ENCODE data around the gene GAST. TPM values are rescaled to one million over a fixed set of nuclear protein-coding genes. Genes with fewer than 3 reads are reported as not detected.

The GAST gene
- total RNA-seq = not detected
- polyA plus RNA-seq = not detected
- long read RNA-seq, donor 1 = 0 reads
- long read RNA-seq, donor 2 = 0 reads
- long read RNA-seq, donor 3 = 0 reads

GRCh38 chr17:41711669-41712400, at the start of gene GAST:
Gene GAST, plus strand, starts transcription at chr17:41712331. Its CDS starts 3,106 bp downstream, at chr17:41715437.
- intact Hi-C loops (cut with DNase I) = no loop called here
- no peaks in the 10 kb centered on the region for H3K36me3 ChIP-seq
- no peak for TF ChIP-seq CTCF (IDR thresholded peaks at IDR 0.05)
- TF ChIP-seq POLR2A (IDR thresholded peaks at IDR 0.05) = no peak
- ATAC-seq (no peak), DNase-seq (no peak)
- no peak within 1 kb of the TSS for H3K27ac ChIP-seq
- no peaks in the 10 kb centered on the region for H3K9me3 ChIP-seq
- no peaks in the 10 kb centered on the region for H3K4me1 ChIP-seq
- peaks cover 0 to 6% (median 0%) of the 10 kb centered on the region in 9 donors for H3K27me3 ChIP-seq
- WGBS, 4 donors = 89 to 92% (median 90%) methylated on average over 9 to 12 of the region's 12 CpGs
- H3K4me3 ChIP-seq = no peak within 1 kb of the TSS

GRCh38 chr17:41663451-41664171, 48.5 kb upstream of the GAST start:
- ATAC-seq (no peak), DNase-seq (peak in 2 of 5 donors; percentile 11 to 17)
- Histone ChIP-seq H3K27me3 (no peaks in the 10 kb centered on the region), H3K4me3 (no peak overlapping the region), H3K27ac (no peak overlapping the region), H3K36me3 (no peaks in the 10 kb centered on the region), H3K4me1 (peaks cover 0 to 33% (median 14%) of the 10 kb centered on the region in 12 donors), H3K9me3 (no peaks in the 10 kb centered on the region)
- TF ChIP-seq CTCF (IDR thresholded peaks at IDR 0.05) = no peak
- TF ChIP-seq POLR2A (IDR thresholded peaks at IDR 0.05) = no peak
- intact Hi-C loops (cut with DNase I) = loop anchor here (2.0 to 10.0 kb wide), 13 partner anchors 111 to 1059 kb away; no protein-coding TSS in a partner anchor
- WGBS, 4 donors = 64 to 69% (median 66%) methylated on average over 8 of the region's 8 CpGs

- Histone ChIP-seq H3K4me1 (peaks cover 0 to 36% (median 14%) of the 10 kb centered on the region in 12 donors), H3K36me3 (no peaks in the 10 kb centered on the region), H3K27ac (no peak overlapping the region), H3K27me3 (no peaks in the 10 kb centered on the region), H3K4me3 (no peak overlapping the region), H3K9me3 (no peaks in the 10 kb centered on the region)
- 60 to 78% (median 72%) methylated on average over 2 of the region's 2 CpGs for WGBS, 4 donors
- no peak for TF ChIP-seq POLR2A (IDR thresholded peaks at IDR 0.05)
- no peak for TF ChIP-seq CTCF (IDR thresholded peaks at IDR 0.05)
- ATAC-seq (no peak), DNase-seq (peak in 1 of 5 donors; percentile 25)
- intact Hi-C loops (cut with DNase I) = loop anchor here (5.0 to 10.0 kb wide), 11 partner anchors 112 to 1059 kb away; no protein-coding TSS in a partner anchor
Observed at GRCh38 chr17:41664172-41664457, 48.0 kb upstream of the GAST start.
